ENCODE results near the gene SBF2.

The SBF2 gene

GRCh38 chr11:10328314-10329098, 34.5 kb upstream of the SBF2 start:
- TF ChIP-seq CTCF (IDR thresholded peaks at IDR 0.05; ENCODE audit: low read depth, low read length, missing control alignments), result no peak
- no peak overlapping the region for H3K4me3 ChIP-seq (ENCODE audit: low read depth, low read length)
- DNase-seq (ENCODE audit: low read depth), result no peak

- no peak overlapping the region for H3K4me3 ChIP-seq (ENCODE audit: low read depth, low read length)
- no peak for DNase-seq (ENCODE audit: low read depth)
- TF ChIP-seq CTCF (IDR thresholded peaks at IDR 0.05; ENCODE audit: low read depth, low read length, missing control alignments), result no peak
These were observed 33.2 kb upstream of the SBF2 start for GRCh38 chr11:10327254-10327653.

- no peak for TF ChIP-seq CTCF (IDR thresholded peaks at IDR 0.05; ENCODE audit: low read depth, low read length, missing control alignments)
- no peak for DNase-seq (ENCODE audit: low read depth)
- no peak overlapping the region for H3K4me3 ChIP-seq (ENCODE audit: low read depth, low read length)
These were observed 32.3 kb upstream of the SBF2 start for GRCh38 chr11:10326012-10326964.

GRCh38 chr11:10325277-10326011, 31.4 kb upstream of the SBF2 start:
- TF ChIP-seq CTCF (IDR thresholded peaks at IDR 0.05; ENCODE audit: low read depth, low read length, missing control alignments), result no peak
- H3K4me3 ChIP-seq (ENCODE audit: low read depth, low read length), result no peak overlapping the region
- no peak for DNase-seq (ENCODE audit: low read depth)

GRCh38 chr11:10324474-10324873, 30.5 kb upstream of the SBF2 start:
- no peak for TF ChIP-seq CTCF (IDR thresholded peaks at IDR 0.05; ENCODE audit: low read depth, low read length, missing control alignments)
- no peak for DNase-seq (ENCODE audit: low read depth)
- no peak overlapping the region for H3K4me3 ChIP-seq (ENCODE audit: low read depth, low read length)

- H3K4me3 ChIP-seq (ENCODE audit: low read depth, low read length), result no peak overlapping the region
- no peak for TF ChIP-seq CTCF (IDR thresholded peaks at IDR 0.05; ENCODE audit: low read depth, low read length, missing control alignments)
- DNase-seq (ENCODE audit: low read depth), result no peak
These were observed 29.8 kb upstream of the SBF2 start for GRCh38 chr11:10323793-10324170.
